Measurements from ENCODE around the gene APBB1. TPM values are rescaled to one million over a fixed set of nuclear protein-coding genes. Genes with fewer than 3 reads are reported as not detected.

Gene APBB1
- polyA plus RNA-seq, 1 of the 3 experiments (the other 2 are of a cell fraction) = 35.9 TPM

GRCh38 chr11:6354651-6355485 lies 64.0 kb downstream of the APBB1 start:
- Histone ChIP-seq H3K27ac (ENCODE audit: low read depth in 2 of 2, low read length in 1 of 2) (no peak overlapping the region), H2AFZ (ENCODE audit: low read depth) (no peak overlapping the region), H4K20me1 (ENCODE audit: insufficient read depth) (no peaks in the 10 kb centered on the region), H3K79me2 (ENCODE audit: insufficient read depth) (no peaks in the 10 kb centered on the region), H3K9me2 (no peaks in the 10 kb centered on the region), H3K27me3 (ENCODE audit: insufficient read depth) (peaks cover 20% of the 10 kb centered on the region; the same call in 1 of the 2 replicates), H3K36me3 (replicated peaks in 1 of 2; ENCODE audit: control insufficient read depth in 1 of 2, insufficient read depth in 2 of 2, low read length in 1 of 2) (no peaks in the 10 kb centered on the region), H3K4me3 (ENCODE audit: low read depth in 2 of 2, low read length in 1 of 2) (no peak overlapping the region), H3K9me3 (no peaks in the 10 kb centered on the region), H3K4me2 (no peak overlapping the region), H3K4me1 (ENCODE audit: control insufficient read depth in 1 of 2, insufficient read depth in 2 of 2, low read depth in 1 of 2, low read length in 1 of 2) (peaks cover 0 to 5% of the 10 kb centered on the region in 2 experiments; a peak in 1 of 4 replicates), H3K9ac (no peak overlapping the region), H3F3A (replicated peaks; ENCODE audit: insufficient read depth) (no peaks in the 10 kb centered on the region)
- CTCF ChIA-PET = interaction anchor here (0.8 to 7.4 kb wide), 30 partner anchors 9 to 401 kb away, joined by 3 to 114 read pairs (median 8); partner anchors contain the start of genes C11orf42 and CAVIN3
- no peak for DNase-seq
- POLR2A ChIA-PET = no interaction called here
- WGBS (ENCODE audit: low lambda C conversion rate) = 74% methylated on average over 4 of the region's 4 CpGs
- no peak for TF ChIP-seq EZH2phosphoT487 (IDR thresholded peaks at IDR 0.05; ENCODE audit: borderline replicate concordance, low read depth)
- no peak for TF ChIP-seq RCOR1 (IDR thresholded peaks at IDR 0.05; ENCODE audit: low read length)
- TF ChIP-seq EP300 (IDR thresholded peaks at IDR 0.05; ENCODE audit: borderline replicate concordance in 1 of 2, low read depth in 1 of 2, low read length in 1 of 2) = no peak
- TF ChIP-seq FOXJ3 (CRISPR knock-in tag; IDR thresholded peaks at IDR 0.05) = no peak
- no peak for TF ChIP-seq NRF1 (IDR thresholded peaks at IDR 0.05; ENCODE audit: low read depth, low read length)

GRCh38 chr11:6353367-6353987 lies 65.4 kb downstream of the APBB1 start:
- no peak overlapping the region for H3K4me2 ChIP-seq
- DNase-seq = peak; percentile 62
- H3K9me2 ChIP-seq = no peaks in the 10 kb centered on the region
- H3K9me3 ChIP-seq = no peaks in the 10 kb centered on the region
- no peak overlapping the region for H3K9ac ChIP-seq
- no peak overlapping the region for H3K27ac ChIP-seq (ENCODE audit: low read depth in 2 of 2, low read length in 1 of 2)
- H3K4me1 ChIP-seq (ENCODE audit: control insufficient read depth in 1 of 2, insufficient read depth in 2 of 2, low read depth in 1 of 2, low read length in 1 of 2) = peaks cover 0 to 5% of the 10 kb centered on the region in 2 experiments; a peak in 1 of 4 replicates
- TF ChIP-seq RAD21 (IDR thresholded peaks at IDR 0.05; ENCODE audit: low read length) (peak; percentile 89), SIN3A (IDR thresholded peaks at IDR 0.05; ENCODE audit: borderline replicate concordance, low read depth, low read length) (no peak), ELF1 (IDR thresholded peaks at IDR 0.05) (no peak), CTCF (IDR thresholded peaks at IDR 0.05) (peak; percentile 98), NFIC (IDR thresholded peaks at IDR 0.05; ENCODE audit: borderline replicate concordance) (peak; percentile 70), SMC3 (IDR thresholded peaks at IDR 0.05; ENCODE audit: low read depth, low read length) (peak; percentile 58)
- no peaks in the 10 kb centered on the region for H3K36me3 ChIP-seq (replicated peaks in 1 of 2; ENCODE audit: control insufficient read depth in 1 of 2, insufficient read depth in 2 of 2, low read length in 1 of 2)
- CTCF ChIA-PET = interaction anchor here (0.6 to 7.4 kb wide), 65 partner anchors 10 to 759 kb away, joined by 3 to 114 read pairs (median 5); partner anchors contain the start of genes C11orf42, CAVIN3, CCKBR and CNGA4
- peak overlapping the region in 1 of 2 experiments; percentile 14; a peak in 1 of 4 replicates for H3K4me3 ChIP-seq (ENCODE audit: low read depth in 2 of 2, low read length in 1 of 2)
- H3K79me2 ChIP-seq (ENCODE audit: insufficient read depth) = no peaks in the 10 kb centered on the region
- no peak overlapping the region for H2AFZ ChIP-seq (ENCODE audit: low read depth)
- under 1% methylated on average over 5 of the region's 5 CpGs for WGBS (ENCODE audit: low lambda C conversion rate)
- no peaks in the 10 kb centered on the region for H3F3A ChIP-seq (replicated peaks; ENCODE audit: insufficient read depth)
- H4K20me1 ChIP-seq (ENCODE audit: insufficient read depth) = no peaks in the 10 kb centered on the region
- H3K27me3 ChIP-seq (ENCODE audit: insufficient read depth) = peaks cover 20% of the 10 kb centered on the region; the same call in 1 of the 2 replicates
- POLR2A ChIA-PET = no interaction called here

Data from SK-N-SH (cell line).